Activated CD4-positive, CD25-positive, alpha-beta regulatory T cell (primary cell): ENCODE data around the gene ZFYVE21.

Source experiments
- DNase-seq, 4 experiments: peaks; one replicate each; lab custom pipeline; 2025; lab: John Stamatoyannopoulos, UW

ZFYVE21 gene

GRCh38 chr14:103737432-103738045 is 21.9 kb downstream of the ZFYVE21 start:
- no peak for DNase-seq

- no peak for DNase-seq
Measured at GRCh38 chr14:103738166-103738565, 22.6 kb downstream of the ZFYVE21 start.

GRCh38 chr14:103738701-103739451 is 23.3 kb downstream of the ZFYVE21 start:
- no peak for DNase-seq

GRCh38 chr14:103739466-103739792 is 23.8 kb downstream of the ZFYVE21 start:
- DNase-seq: no peak

- DNase-seq: no peak
Measured at GRCh38 chr14:103739793-103740501, 24.3 kb downstream of the ZFYVE21 start.

GRCh38 chr14:103740991-103741689 is 25.5 kb downstream of the ZFYVE21 start:
- no peak for DNase-seq

GRCh38 chr14:103741876-103742275 is 26.3 kb downstream of the ZFYVE21 start:
- no peak for DNase-seq

GRCh38 chr14:103742499-103743255 is 27.1 kb downstream of the ZFYVE21 start:
- no peak for DNase-seq

- DNase-seq: no peak
Measured at GRCh38 chr14:103743691-103744090, 28.1 kb downstream of the ZFYVE21 start.

GRCh38 chr14:103744621-103745395 is 29.2 kb downstream of the ZFYVE21 start:
- DNase-seq: no peak

GRCh38 chr14:103745424-103745823 is 29.8 kb downstream of the ZFYVE21 start:
- no peak for DNase-seq

GRCh38 chr14:103746701-103747100 is 31.1 kb downstream of the ZFYVE21 start:
- no peak for DNase-seq

GRCh38 chr14:103748534-103748857 is 32.9 kb downstream of the ZFYVE21 start:
- peak in 2 of 4 experiments; percentile 15 to 25 for DNase-seq

GRCh38 chr14:103749452-103749851 is 33.8 kb downstream of the ZFYVE21 start:
- DNase-seq: no peak

GRCh38 chr14:103749860-103750259 is 34.2 kb downstream of the ZFYVE21 start:
- DNase-seq: no peak

- DNase-seq: no peak
Measured at GRCh38 chr14:103753774-103754173, 38.2 kb downstream of the ZFYVE21 start.

- DNase-seq: no peak
Measured at GRCh38 chr14:103755060-103755459, 39.5 kb downstream of the ZFYVE21 start.

- no peak for DNase-seq
Measured at GRCh38 chr14:103758059-103758776, 42.6 kb downstream of the ZFYVE21 start.

- DNase-seq: no peak
Measured at GRCh38 chr14:103762036-103762435, 46.4 kb downstream of the ZFYVE21 start.

- no peak for DNase-seq
Measured at GRCh38 chr14:103762541-103762940, 46.9 kb downstream of the ZFYVE21 start.
